22Rv1 (cell line): ENCODE data around the gene SEC14L1.

ENCODE experiments used
- ZFX ChIP-seq: fragments of 450-650 bp; IDR thresholded peaks from 2 replicates; pipeline ENCODE4 v1.6.1; 2017; ENCODE audit warnings: antibody characterized with exemption, borderline replicate concordance
- TF ChIP-seq, protein P1 (sequence below): fragments of 450-650 bp; IDR thresholded peaks from 2 replicates; pipeline ENCODE4 v1.5.1; 2017; ENCODE audit warnings: mild to moderate bottlenecking

DNA sequence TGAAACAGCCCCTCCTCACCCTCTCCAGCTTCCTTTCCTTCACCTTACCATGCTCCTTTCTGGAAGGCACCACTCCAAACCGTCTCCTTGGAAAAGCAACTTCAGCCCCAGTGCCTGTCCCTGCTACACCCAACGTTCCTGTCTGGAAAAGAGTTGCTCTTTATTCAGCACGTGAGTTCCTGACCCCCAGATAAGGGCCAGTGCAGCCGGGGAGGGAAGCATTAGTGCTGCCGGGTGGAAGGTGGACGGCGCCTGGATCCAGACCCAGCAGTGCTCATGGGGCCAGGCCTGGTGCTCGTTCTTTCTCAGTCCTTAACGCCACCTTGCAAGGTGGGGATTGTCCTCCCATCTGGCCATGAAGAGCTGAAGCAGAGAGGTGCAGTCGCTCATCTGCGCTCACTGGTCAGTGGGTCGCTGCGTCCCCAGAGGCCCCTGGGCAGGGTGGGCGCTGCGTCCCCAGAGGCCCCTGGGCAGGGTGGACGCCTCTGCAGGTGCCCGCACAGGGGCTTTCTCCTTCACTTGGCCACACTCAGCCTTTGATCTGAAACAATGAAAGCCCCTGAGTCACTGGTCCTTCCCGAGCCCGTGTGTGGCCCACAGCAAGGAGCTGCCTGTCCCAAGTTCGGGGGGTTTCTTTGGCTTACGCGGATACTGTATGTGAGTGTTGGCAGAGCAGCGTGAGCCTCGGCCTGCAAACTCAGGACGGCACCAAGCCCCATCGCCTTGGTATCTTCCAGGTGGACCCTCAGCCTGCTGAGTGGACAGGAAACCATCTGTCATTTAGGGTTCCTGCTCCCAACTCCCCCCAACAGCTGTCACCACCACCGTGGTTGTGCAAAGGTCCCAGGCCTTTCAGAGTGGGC is 117.1 kb downstream of the SEC14L1 start:
- TF ChIP-seq, protein P1, sequence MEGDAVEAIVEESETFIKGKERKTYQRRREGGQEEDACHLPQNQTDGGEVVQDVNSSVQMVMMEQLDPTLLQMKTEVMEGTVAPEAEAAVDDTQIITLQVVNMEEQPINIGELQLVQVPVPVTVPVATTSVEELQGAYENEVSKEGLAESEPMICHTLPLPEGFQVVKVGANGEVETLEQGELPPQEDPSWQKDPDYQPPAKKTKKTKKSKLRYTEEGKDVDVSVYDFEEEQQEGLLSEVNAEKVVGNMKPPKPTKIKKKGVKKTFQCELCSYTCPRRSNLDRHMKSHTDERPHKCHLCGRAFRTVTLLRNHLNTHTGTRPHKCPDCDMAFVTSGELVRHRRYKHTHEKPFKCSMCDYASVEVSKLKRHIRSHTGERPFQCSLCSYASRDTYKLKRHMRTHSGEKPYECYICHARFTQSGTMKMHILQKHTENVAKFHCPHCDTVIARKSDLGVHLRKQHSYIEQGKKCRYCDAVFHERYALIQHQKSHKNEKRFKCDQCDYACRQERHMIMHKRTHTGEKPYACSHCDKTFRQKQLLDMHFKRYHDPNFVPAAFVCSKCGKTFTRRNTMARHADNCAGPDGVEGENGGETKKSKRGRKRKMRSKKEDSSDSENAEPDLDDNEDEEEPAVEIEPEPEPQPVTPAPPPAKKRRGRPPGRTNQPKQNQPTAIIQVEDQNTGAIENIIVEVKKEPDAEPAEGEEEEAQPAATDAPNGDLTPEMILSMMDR: no peak
- no peak for TF ChIP-seq ZFX
